ENCODE measurements around the gene MOCOS. TPM values are rescaled to one million over a fixed set of nuclear protein-coding genes. Genes with fewer than 3 reads are reported as not detected.

The MOCOS gene
- total RNA-seq, 2 donors from 2014 or later: 1.0 to 1.3 TPM

DNA sequence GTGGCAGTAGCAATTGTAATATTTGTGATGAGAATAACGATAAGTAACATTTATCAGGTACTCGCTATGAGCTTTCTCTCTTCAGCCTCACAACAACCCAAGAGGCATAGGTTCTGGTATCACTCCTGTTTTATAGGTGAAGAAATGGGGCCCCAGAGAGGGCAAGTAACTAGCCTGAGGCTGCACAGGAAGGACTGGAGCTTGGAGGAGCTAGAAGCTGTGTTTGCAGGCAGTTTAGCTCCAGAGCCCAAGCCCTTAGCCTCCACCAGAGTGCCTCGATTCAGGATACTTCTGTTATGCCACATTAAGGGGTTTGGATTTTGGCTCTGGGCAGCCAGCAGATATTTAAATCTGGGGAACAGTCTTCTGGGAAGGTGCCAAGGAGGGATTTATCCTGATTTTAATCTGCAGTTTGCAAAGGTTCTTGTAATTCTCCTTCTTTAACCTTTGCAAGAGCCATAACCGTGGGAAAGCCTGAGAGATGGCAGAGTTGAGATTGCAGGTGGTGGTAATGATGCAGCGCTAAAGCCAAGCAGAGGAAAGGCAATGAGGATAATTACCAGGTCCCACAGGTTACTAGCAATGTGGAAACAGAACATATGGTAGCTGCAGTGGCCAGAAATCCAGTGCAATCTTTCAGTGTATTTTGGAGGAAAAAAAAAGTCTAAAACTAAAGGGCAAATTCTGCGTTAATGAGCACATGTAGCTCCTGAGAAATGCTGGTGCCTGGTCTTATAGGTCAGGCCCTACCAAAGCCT is 9.1 kb downstream of the MOCOS start:
- ATAC-seq: no peak
- H3K4me3 ChIP-seq: no peak overlapping the region

GRCh38 chr18:36197511-36198166 is 10.3 kb downstream of the MOCOS start:
- ATAC-seq (no peak), DNase-seq (no peak)
- no peak overlapping the region for H3K27ac ChIP-seq
- H3K9me3 ChIP-seq: no peaks in the 10 kb centered on the region
- intact Hi-C loops (cut with DNase I): no loop called here
- no peak overlapping the region for H3K4me3 ChIP-seq
- no peaks in the 10 kb centered on the region for H3K4me1 ChIP-seq
- H3K36me3 ChIP-seq (replicated peaks in 1 of 2; ENCODE audit: insufficient read depth in 1 of 2, low read depth in 2 of 2): no peaks in the 10 kb centered on the region
- TF ChIP-seq, protein P1, sequence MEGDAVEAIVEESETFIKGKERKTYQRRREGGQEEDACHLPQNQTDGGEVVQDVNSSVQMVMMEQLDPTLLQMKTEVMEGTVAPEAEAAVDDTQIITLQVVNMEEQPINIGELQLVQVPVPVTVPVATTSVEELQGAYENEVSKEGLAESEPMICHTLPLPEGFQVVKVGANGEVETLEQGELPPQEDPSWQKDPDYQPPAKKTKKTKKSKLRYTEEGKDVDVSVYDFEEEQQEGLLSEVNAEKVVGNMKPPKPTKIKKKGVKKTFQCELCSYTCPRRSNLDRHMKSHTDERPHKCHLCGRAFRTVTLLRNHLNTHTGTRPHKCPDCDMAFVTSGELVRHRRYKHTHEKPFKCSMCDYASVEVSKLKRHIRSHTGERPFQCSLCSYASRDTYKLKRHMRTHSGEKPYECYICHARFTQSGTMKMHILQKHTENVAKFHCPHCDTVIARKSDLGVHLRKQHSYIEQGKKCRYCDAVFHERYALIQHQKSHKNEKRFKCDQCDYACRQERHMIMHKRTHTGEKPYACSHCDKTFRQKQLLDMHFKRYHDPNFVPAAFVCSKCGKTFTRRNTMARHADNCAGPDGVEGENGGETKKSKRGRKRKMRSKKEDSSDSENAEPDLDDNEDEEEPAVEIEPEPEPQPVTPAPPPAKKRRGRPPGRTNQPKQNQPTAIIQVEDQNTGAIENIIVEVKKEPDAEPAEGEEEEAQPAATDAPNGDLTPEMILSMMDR (IDR thresholded peaks at IDR 0.05): no peak
- no peak for TF ChIP-seq POLR2A (IDR thresholded peaks at IDR 0.05)
- no peaks in the 10 kb centered on the region for H3K27me3 ChIP-seq

More for the DNA sequence above, 9.1 kb downstream of the MOCOS start:
- 79 to 88% methylated on average over 6 of the region's 6 CpGs for WGBS, 2 donors
- Histone ChIP-seq H3K9me3 (no peaks in the 10 kb centered on the region), H3K27me3 (no peaks in the 10 kb centered on the region), H3K36me3 (replicated peaks in 1 of 2; ENCODE audit: insufficient read depth in 1 of 2, low read depth in 2 of 2) (no peaks in the 10 kb centered on the region), H3K4me1 (no peaks in the 10 kb centered on the region), H3K27ac (no peak overlapping the region)
- DNase-seq: no peak
- TF ChIP-seq, protein P1 (IDR thresholded peaks at IDR 0.05): no peak
- no peak for TF ChIP-seq POLR2A (IDR thresholded peaks at IDR 0.05)
- intact Hi-C loops (cut with DNase I): no loop called here

GRCh38 chr18:36199691-36200295 is 12.5 kb downstream of the MOCOS start:
- Histone ChIP-seq H3K9me3 (no peaks in the 10 kb centered on the region), H3K27ac (no peak overlapping the region), H3K36me3 (replicated peaks in 1 of 2; ENCODE audit: insufficient read depth in 1 of 2, low read depth in 2 of 2) (no peaks in the 10 kb centered on the region), H3K4me1 (no peaks in the 10 kb centered on the region), H3K4me3 (no peak overlapping the region), H3K27me3 (no peaks in the 10 kb centered on the region)
- ATAC-seq (no peak), DNase-seq (no peak)
- 91 to 93% methylated on average over 17 to 20 of the region's 22 CpGs for WGBS, 2 donors
- no peak for TF ChIP-seq POLR2A (IDR thresholded peaks at IDR 0.05)
- TF ChIP-seq, protein P1 (IDR thresholded peaks at IDR 0.05): no peak
- intact Hi-C loops (cut with DNase I): no loop called here

DNA sequence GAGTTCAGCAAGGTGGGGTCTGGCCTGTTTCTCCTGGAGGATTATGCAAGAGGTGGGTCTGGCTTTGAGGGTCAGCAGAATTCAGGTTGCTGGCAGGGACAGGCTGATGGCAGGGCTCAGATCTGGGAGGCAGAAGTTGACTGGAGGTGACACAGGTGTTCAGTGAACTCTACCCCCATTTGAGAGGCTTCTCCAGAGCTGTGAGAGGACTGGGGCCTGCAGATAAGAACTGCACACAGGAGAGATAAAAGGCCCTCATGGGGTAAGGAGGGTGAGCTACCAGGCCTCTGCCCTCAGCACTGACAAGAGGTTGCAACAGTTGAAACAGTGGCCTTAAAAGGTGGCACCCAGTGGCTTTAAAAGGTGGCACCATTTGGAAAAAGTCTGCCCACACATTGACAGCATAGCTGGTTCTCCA is 13.1 kb downstream of the MOCOS start:
- no peaks in the 10 kb centered on the region for H3K4me1 ChIP-seq
- no peak overlapping the region for H3K27ac ChIP-seq
- H3K36me3 ChIP-seq (replicated peaks in 1 of 2; ENCODE audit: insufficient read depth in 1 of 2, low read depth in 2 of 2): no peaks in the 10 kb centered on the region
- intact Hi-C loops (cut with DNase I): no loop called here
- H3K27me3 ChIP-seq: no peaks in the 10 kb centered on the region
- H3K4me3 ChIP-seq: no peak overlapping the region
- TF ChIP-seq, protein P1 (IDR thresholded peaks at IDR 0.05): no peak
- no peak for TF ChIP-seq POLR2A (IDR thresholded peaks at IDR 0.05)
- DNase-seq (no peak), ATAC-seq (no peak)
- no peaks in the 10 kb centered on the region for H3K9me3 ChIP-seq

Measured in body of pancreas (tissue), 4 donors.